IMR-90 (cell line): ENCODE results near the gene FAM180A. TPM values are rescaled to one million over a fixed set of nuclear protein-coding genes. Genes with fewer than 3 reads are reported as not detected.

Source experiments
- ATAC-seq: fragments of 200-7000 bp; cut with Tn5 transposase; 2 replicates; pipeline ENCODE4 v1.9.1; 2020; ENCODE audit warnings: low read depth, mild to moderate bottlenecking, moderate library complexity
- BruUV-seq: library from RNA; stranded (reverse); fragments of 400-500 nt; replicated peaks from 2 replicates; lab custom pipeline; 2021; lab: Mats Ljungman, UMichigan
- CTCF ChIA-PET: fragments of 300-600 bp; formaldehyde crosslinking; extraction: SDS; loops from one replicate; lab custom pipeline; 2021; ENCODE audit warnings: antibody characterized with exemption; lab: Yijun Ruan, JAX
- POLR2A ChIA-PET: fragments of 300-600 bp; sonication (Branson Sonifier 250); formaldehyde crosslinking; loops from one replicate; lab custom pipeline; 2022; ENCODE audit warnings: antibody characterized with exemption; ENCODE audit not compliant: unreplicated experiment; lab: Charles Lee
- DNase-seq: peaks from one replicate; pipeline ENCODE4 v3.0.0; 2013
- H2AFZ ChIP-seq: replicated peaks from 2 replicates; pipeline ENCODE3; 2013; ENCODE audit warnings: low read length, mild to moderate bottlenecking; ENCODE audit not compliant: poor library complexity
- H2AK5ac ChIP-seq: 2 replicates; pipeline ENCODE4 v1.6.1; 2013; ENCODE audit warnings: low read depth, low read length, inconsistent platforms
- H2AK9ac ChIP-seq: replicated peaks from 2 replicates; pipeline ENCODE3; 2013; ENCODE audit warnings: mild to moderate bottlenecking, low read depth, low read length, moderate library complexity; ENCODE audit not compliant: poor library complexity
- H2BK120ac ChIP-seq: 2 replicates; pipeline ENCODE4 v1.6.1; 2013; ENCODE audit warnings: low read depth, low read length, inconsistent platforms
- H2BK15ac ChIP-seq: 3 replicates; pipeline ENCODE4 v1.6.1; 2013; ENCODE audit warnings: low read depth, low read length, inconsistent platforms
- H2BK20ac ChIP-seq: 2 replicates; pipeline ENCODE4 v1.6.1; 2013; ENCODE audit warnings: low read depth, mild to moderate bottlenecking, inconsistent platforms, low read length, moderate library complexity
- H2BK5ac ChIP-seq: 2 replicates; pipeline ENCODE4 v1.6.1; 2013; ENCODE audit warnings: mild to moderate bottlenecking, low read depth, low read length, inconsistent platforms; ENCODE audit not compliant: poor library complexity, severe bottlenecking
- H3K14ac ChIP-seq: replicated peaks from 2 replicates; pipeline ENCODE4 v1.6.1; 2013; ENCODE audit warnings: low read depth, low read length, inconsistent platforms
- H3K18ac ChIP-seq: 2 replicates; pipeline ENCODE4 v1.6.1; 2013; ENCODE audit warnings: low read depth, low read length, control low read depth
- H3K23ac ChIP-seq: 2 replicates; pipeline ENCODE4 v1.6.1; 2013; ENCODE audit warnings: low read depth, low read length, inconsistent platforms
- H3K27ac ChIP-seq: 2 replicates; pipeline ENCODE4 v1.5.1; 2013; ENCODE audit warnings: mild to moderate bottlenecking, control low read depth, low read length; ENCODE audit not compliant: insufficient read depth
- H3K27me3 ChIP-seq: 2 replicates; pipeline ENCODE4 v1.6.1; 2013; ENCODE audit warnings: low read length; ENCODE audit not compliant: control insufficient read depth, insufficient read depth
- H3K36me3 ChIP-seq: 2 replicates; pipeline ENCODE4 v1.6.1; 2013; ENCODE audit warnings: low read length, mixed read lengths; ENCODE audit not compliant: control insufficient read depth, insufficient read depth
- H3K4ac ChIP-seq: 2 replicates; pipeline ENCODE4 v1.6.1; 2013; ENCODE audit warnings: low read depth, low read length, inconsistent platforms
- H3K4me1 ChIP-seq: 2 replicates; pipeline ENCODE4 v1.6.1; 2013; ENCODE audit warnings: low read length, mixed read lengths; ENCODE audit not compliant: control insufficient read depth, insufficient read depth
- H3K4me2 ChIP-seq: 2 replicates; pipeline ENCODE4 v1.6.1; 2013; ENCODE audit warnings: low read depth, mild to moderate bottlenecking, control low read depth, low read length, moderate library complexity
- H3K4me3 ChIP-seq: 2 replicates; pipeline ENCODE4 v1.5.1; 2013; ENCODE audit warnings: low read depth, mild to moderate bottlenecking, control low read depth, low read length, moderate library complexity; ENCODE audit not compliant: insufficient read depth
- H3K56ac ChIP-seq: 2 replicates; pipeline ENCODE4 v1.6.1; 2013; ENCODE audit warnings: low read length, inconsistent platforms; ENCODE audit not compliant: insufficient read depth; ENCODE audit errors: extremely low read depth
- H3K79me1 ChIP-seq, 2 experiments: 2 replicates each; pipeline ENCODE4 v1.6.1; 2013; ENCODE audit warnings: low read length in 2 of 2, inconsistent platforms in 1 of 2, low read depth in 1 of 2
- H3K9ac ChIP-seq: 2 replicates; pipeline ENCODE4 v1.6.1; 2013; ENCODE audit warnings: low read depth, low read length, control low read depth
- H3K9me1 ChIP-seq: 2 replicates; pipeline ENCODE4 v1.6.1; 2013; ENCODE audit warnings: low read length, inconsistent platforms; ENCODE audit not compliant: insufficient read depth
- H3K9me3 ChIP-seq: 2 replicates; pipeline ENCODE4 v1.6.1; 2013; ENCODE audit warnings: low read length; ENCODE audit not compliant: control insufficient read depth, insufficient read depth
- H4K20me1 ChIP-seq: 2 replicates; pipeline ENCODE4 v1.6.1; 2013; ENCODE audit warnings: low read length, inconsistent platforms; ENCODE audit not compliant: insufficient read depth
- H4K5ac ChIP-seq: 2 replicates; pipeline ENCODE4 v1.6.1; 2013; ENCODE audit warnings: mild to moderate bottlenecking, low read depth, low read length, control low read depth
- H4K8ac ChIP-seq, 2 experiments: 2 replicates each; pipeline ENCODE4 v1.6.1; 2013; ENCODE audit warnings: low read depth in 2 of 2, low read length in 2 of 2, control low read depth in 1 of 2, inconsistent platforms in 1 of 2
- H4K91ac ChIP-seq: 2 replicates; pipeline ENCODE4 v1.6.1; 2013; ENCODE audit warnings: low read depth, low read length, inconsistent platforms; ENCODE audit not compliant: insufficient read depth
- BHLHE40 ChIP-seq: fragments of 150-350 bp; IDR thresholded peaks from 2 replicates; pipeline ENCODE4 v1.6.1; 2016; ENCODE audit warnings: mild to moderate bottlenecking, low read depth, low read length
- CHD1 ChIP-seq: IDR thresholded peaks from 2 replicates; pipeline ENCODE4 v1.6.1; 2012; ENCODE audit warnings: low read depth, low read length, improper control_type of control experiment
- FOS ChIP-seq: fragments of 150-350 bp; IDR thresholded peaks from 2 replicates; pipeline ENCODE4 v1.6.1; 2016; ENCODE audit warnings: low read depth, low read length
- MAFK ChIP-seq: IDR thresholded peaks from 2 replicates; pipeline ENCODE4 v1.6.1; 2012; ENCODE audit warnings: low read depth, low read length, improper control_type of control experiment
- MAZ ChIP-seq: IDR thresholded peaks from 2 replicates; pipeline ENCODE4 v1.6.1; 2012; ENCODE audit warnings: low read depth, mild to moderate bottlenecking, low read length, improper control_type of control experiment, moderate library complexity, borderline replicate concordance
- NFE2L2 ChIP-seq: fragments of 150-350 bp; IDR thresholded peaks from 2 replicates; pipeline ENCODE4 v1.6.1; 2016; ENCODE audit warnings: low read depth, mild to moderate bottlenecking, low read length
- POLR2A ChIP-seq: IDR thresholded peaks from 2 replicates; pipeline ENCODE4 v1.6.1; 2012; ENCODE audit warnings: mild to moderate bottlenecking, low read depth, low read length
- RAD21 ChIP-seq: IDR thresholded peaks from 2 replicates; pipeline ENCODE4 v1.6.1; 2012; ENCODE audit warnings: low read length, improper control_type of control experiment
- RCOR1 ChIP-seq: IDR thresholded peaks from 2 replicates; pipeline ENCODE4 v1.6.1; 2012; ENCODE audit warnings: mild to moderate bottlenecking, low read length, improper control_type of control experiment; ENCODE audit not compliant: insufficient replicate concordance
- RFX5 ChIP-seq: IDR thresholded peaks from 2 replicates; pipeline ENCODE4 v1.8.0; 2012; ENCODE audit warnings: low read depth, mild to moderate bottlenecking, low read length, moderate library complexity
- WGBS, 2 experiments: methylation state at CpG; one replicate each; pipeline versions ENCODE4 v1.1.5 to v1.1.7; 2013; ENCODE audit warnings: missing lambda C conversion rate in 2 of 2; ENCODE audit not compliant: insufficient read length in 1 of 2; ENCODE audit errors: extremely low coverage in 2 of 2; 5-methylcytosine and 5-hydroxymethylcytosine counted together
- dilution Hi-C: fragments of 300-500 bp; cut with HindIII; formaldehyde crosslinking; loops from one replicate; pipeline ENCODE4 v1.14.3; 2018; ENCODE audit warnings: low sequenced_read_pairs; ENCODE audit not compliant: unreplicated experiment
- in situ Hi-C: fragments of 300-500 bp; cut with MboI; formaldehyde crosslinking; loops from 3 replicates; pipeline ENCODE4 v1.14.3; 2019; ENCODE audit warnings: low sequenced_read_pairs, inconsistent platforms, mixed read lengths
- intact Hi-C: fragments of 100-400 bp; cut with micrococcal nuclease; formaldehyde crosslinking; loops from 2 replicates; pipeline ENCODE4 v1.10.0; 2022
- polyA plus RNA-seq, 3 experiments: library from polyadenylated mRNA; depleted of rRNA; stranded (reverse); fragments of >200 nt; gene quantifications; 2 replicates each; pipeline ENCODE4 v1.2.3, GENCODE V29; 2012; ENCODE audit warnings: low replicate concordance in 1 of 3
- total RNA-seq: library from RNA; depleted of rRNA; stranded (reverse); fragments of >200 nt; gene quantifications from 2 replicates; pipeline ENCODE4 v1.2.3, GENCODE V29; 2012
- TF ChIP-seq, protein P1 (sequence below): conservative IDR thresholded peaks from 2 replicates; pipeline ENCODE4 v1.5.1; 2012; ENCODE audit warnings: mild to moderate bottlenecking, low read depth, low read length, improper control_type of control experiment
- TF ChIP-seq, protein P2 (sequence below): fragments of 150-350 bp; IDR thresholded peaks from 2 replicates; pipeline ENCODE4 v1.6.1; 2017; ENCODE audit warnings: mild to moderate bottlenecking, antibody characterized with exemption, low read length, low read depth
- TF ChIP-seq, protein P3 (sequence below): fragments of 150-350 bp; IDR thresholded peaks from 2 replicates; pipeline ENCODE4 v1.6.1; 2016; ENCODE audit warnings: low read depth, mild to moderate bottlenecking, low read length, moderate library complexity, borderline replicate concordance

Gene FAM180A
- total and polyA plus RNA-seq, 2 of the 4 experiments (the other 2 are of a cell fraction): 1.3 to 2.0 TPM

DNA sequence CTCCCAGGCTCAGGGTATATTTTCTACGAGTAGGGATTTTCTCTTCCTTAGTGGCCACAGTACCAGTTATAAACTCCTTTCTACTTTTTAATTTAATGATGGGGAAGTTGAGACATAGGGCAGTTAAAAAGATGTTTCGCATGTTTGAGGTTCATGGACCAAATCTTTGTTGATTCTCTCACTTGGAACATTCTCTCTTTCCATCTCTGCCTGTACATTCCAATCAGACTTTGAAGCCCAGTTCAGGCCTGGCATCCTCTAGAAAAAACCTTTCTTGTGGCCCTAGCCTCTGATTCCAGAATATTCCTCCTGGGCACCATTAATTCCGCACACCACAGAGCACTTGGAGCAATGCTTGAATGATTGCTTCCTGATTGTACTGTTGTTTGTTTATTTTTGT is 39.1 kb downstream of the FAM180A start:
- H2AK9ac ChIP-seq: no peak overlapping the region
- no peak overlapping the region for H2BK20ac ChIP-seq
- DNase-seq: no peak
- no peak overlapping the region for H2BK120ac ChIP-seq
- no peak overlapping the region for H2AK5ac ChIP-seq
- H4K8ac ChIP-seq: no peak overlapping the region
- no peaks in the 10 kb centered on the region for H4K20me1 ChIP-seq
- no CpG with 5 or more reads among the region's 3 CpGs for WGBS, 2 experiments
- H3K36me3 ChIP-seq: no peaks in the 10 kb centered on the region
- H3K9me1 ChIP-seq: peaks cover 26% of the 10 kb centered on the region
- H3K23ac ChIP-seq: no peak overlapping the region
- H2AFZ ChIP-seq: no peak overlapping the region
- H2BK15ac ChIP-seq: no peak overlapping the region
- peaks cover 17% of the 10 kb centered on the region for H3K4me1 ChIP-seq
- in situ Hi-C loops (no loop called here), dilution Hi-C loops (no loop called here), intact Hi-C loops (no loop called here)
- BruUV-seq: no TSS peak
- ChIA-PET CTCF (no interaction called here), POLR2A (no interaction called here)
- no peak overlapping the region for H3K56ac ChIP-seq
- no peak overlapping the region for H4K91ac ChIP-seq
- H4K5ac ChIP-seq: no peak overlapping the region
- H3K4me3 ChIP-seq: no peak overlapping the region
- ATAC-seq: no peak
- no peak overlapping the region for H3K18ac ChIP-seq
- no peak overlapping the region for H3K4ac ChIP-seq
- H3K9me3 ChIP-seq: no peaks in the 10 kb centered on the region
- no peak overlapping the region for H3K14ac ChIP-seq
- no peaks in the 10 kb centered on the region for H3K27me3 ChIP-seq
- H3K4me2 ChIP-seq: no peak overlapping the region
- H3K27ac ChIP-seq: no peak overlapping the region
- H3K79me1 ChIP-seq: no peaks in the 10 kb centered on the region; a peak in 1 of 4 replicates
- TF ChIP-seq FOS (no peak), RAD21 (no peak), CHD1 (no peak), MAFK (no peak), BHLHE40 (no peak), RCOR1 (no peak), POLR2A (no peak), MAZ (no peak), NFE2L2 (no peak), RFX5 (no peak)
- TF ChIP-seq, protein P1, sequence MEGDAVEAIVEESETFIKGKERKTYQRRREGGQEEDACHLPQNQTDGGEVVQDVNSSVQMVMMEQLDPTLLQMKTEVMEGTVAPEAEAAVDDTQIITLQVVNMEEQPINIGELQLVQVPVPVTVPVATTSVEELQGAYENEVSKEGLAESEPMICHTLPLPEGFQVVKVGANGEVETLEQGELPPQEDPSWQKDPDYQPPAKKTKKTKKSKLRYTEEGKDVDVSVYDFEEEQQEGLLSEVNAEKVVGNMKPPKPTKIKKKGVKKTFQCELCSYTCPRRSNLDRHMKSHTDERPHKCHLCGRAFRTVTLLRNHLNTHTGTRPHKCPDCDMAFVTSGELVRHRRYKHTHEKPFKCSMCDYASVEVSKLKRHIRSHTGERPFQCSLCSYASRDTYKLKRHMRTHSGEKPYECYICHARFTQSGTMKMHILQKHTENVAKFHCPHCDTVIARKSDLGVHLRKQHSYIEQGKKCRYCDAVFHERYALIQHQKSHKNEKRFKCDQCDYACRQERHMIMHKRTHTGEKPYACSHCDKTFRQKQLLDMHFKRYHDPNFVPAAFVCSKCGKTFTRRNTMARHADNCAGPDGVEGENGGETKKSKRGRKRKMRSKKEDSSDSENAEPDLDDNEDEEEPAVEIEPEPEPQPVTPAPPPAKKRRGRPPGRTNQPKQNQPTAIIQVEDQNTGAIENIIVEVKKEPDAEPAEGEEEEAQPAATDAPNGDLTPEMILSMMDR: no peak
- TF ChIP-seq, protein P2, sequence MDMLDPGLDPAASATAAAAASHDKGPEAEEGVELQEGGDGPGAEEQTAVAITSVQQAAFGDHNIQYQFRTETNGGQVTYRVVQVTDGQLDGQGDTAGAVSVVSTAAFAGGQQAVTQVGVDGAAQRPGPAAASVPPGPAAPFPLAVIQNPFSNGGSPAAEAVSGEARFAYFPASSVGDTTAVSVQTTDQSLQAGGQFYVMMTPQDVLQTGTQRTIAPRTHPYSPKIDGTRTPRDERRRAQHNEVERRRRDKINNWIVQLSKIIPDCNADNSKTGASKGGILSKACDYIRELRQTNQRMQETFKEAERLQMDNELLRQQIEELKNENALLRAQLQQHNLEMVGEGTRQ: no peak
- TF ChIP-seq, protein P3, sequence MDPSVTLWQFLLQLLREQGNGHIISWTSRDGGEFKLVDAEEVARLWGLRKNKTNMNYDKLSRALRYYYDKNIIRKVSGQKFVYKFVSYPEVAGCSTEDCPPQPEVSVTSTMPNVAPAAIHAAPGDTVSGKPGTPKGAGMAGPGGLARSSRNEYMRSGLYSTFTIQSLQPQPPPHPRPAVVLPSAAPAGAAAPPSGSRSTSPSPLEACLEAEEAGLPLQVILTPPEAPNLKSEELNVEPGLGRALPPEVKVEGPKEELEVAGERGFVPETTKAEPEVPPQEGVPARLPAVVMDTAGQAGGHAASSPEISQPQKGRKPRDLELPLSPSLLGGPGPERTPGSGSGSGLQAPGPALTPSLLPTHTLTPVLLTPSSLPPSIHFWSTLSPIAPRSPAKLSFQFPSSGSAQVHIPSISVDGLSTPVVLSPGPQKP: no peak
- H2BK5ac ChIP-seq: no peak overlapping the region
- H3K9ac ChIP-seq: no peak overlapping the region
